NK-92 treated with Interleukin-12 subunit alpha and Interleukin-12 subunit beta, amount 100 ng/mL, for 24 hours (cell line): Measurements from ENCODE around the gene GPR61.

ENCODE experiments used
- DNase-seq: peaks from one replicate; lab custom pipeline; 2025; lab: John Stamatoyannopoulos, UW

Gene GPR61

DNA sequence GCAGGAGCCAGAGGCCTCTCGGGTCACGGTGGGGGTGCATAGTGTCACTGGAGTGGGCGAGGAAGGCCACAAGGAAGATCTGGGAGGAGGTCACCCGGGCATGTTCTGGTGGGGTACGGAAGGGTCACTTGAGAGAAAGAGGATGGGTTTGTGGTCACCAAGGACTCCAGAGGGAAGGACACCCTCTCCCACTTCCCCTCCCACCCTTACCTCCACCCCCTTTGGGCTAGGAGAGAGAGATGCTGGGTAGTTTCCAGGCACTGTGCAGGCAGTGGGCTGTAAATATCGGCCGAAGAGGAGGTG, 30.8 kb upstream of the GPR61 start:
- no peak for DNase-seq

DNA sequence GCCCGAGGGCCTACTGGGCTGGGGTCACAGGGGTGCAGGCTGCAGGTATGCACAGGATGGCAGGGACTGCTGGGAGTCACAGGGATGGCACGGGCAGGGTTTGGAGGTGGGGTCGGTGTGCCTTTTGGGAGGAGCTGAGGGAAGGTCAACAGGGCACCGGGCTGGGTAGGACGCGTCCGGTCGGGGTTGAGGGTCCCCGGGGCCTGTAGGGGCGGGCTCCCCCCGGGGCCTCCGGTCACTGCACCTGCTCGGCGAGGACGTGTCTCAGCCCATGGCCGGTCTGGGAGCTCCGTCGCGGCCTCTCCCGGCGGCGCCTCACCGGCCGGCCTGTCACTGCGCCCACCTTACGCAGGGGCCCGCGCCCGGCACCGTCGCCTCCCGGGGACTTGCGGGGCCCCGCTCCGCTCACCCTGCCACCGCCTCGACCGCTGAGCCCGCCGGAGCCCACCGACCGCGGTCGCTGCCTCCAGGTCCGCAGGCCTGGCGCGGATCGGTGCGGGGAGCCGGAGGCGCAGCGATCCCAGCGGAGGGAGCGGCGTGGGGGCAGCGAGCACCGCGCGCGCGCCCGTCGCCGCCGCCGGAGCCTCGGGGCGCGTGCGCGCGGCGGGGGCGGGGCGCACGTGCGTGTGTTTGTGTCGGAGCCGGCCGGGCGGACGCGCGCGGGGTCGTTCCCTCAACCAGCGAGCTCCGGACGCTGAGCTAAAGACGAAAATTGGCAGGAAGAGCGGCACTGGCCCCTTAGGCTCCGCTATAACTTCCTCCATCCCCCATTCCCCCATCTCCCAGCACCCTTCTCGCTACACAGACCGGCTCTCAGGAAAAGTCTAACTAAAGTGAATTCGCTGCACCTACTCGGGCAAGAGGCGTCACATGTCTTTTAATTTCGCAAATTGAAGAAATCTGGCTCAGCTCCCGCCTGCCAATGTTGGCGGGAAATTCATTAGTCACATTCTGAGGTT, 30.2 kb upstream of the GPR61 start, which contains the start of gene AMIGO1:
Gene AMIGO1, minus strand, starts transcription at position 552 of the 959 bp plus-strand sequence. CDS start 815 bp downstream, outside the sequence.
- DNase-seq, result no peak

DNA sequence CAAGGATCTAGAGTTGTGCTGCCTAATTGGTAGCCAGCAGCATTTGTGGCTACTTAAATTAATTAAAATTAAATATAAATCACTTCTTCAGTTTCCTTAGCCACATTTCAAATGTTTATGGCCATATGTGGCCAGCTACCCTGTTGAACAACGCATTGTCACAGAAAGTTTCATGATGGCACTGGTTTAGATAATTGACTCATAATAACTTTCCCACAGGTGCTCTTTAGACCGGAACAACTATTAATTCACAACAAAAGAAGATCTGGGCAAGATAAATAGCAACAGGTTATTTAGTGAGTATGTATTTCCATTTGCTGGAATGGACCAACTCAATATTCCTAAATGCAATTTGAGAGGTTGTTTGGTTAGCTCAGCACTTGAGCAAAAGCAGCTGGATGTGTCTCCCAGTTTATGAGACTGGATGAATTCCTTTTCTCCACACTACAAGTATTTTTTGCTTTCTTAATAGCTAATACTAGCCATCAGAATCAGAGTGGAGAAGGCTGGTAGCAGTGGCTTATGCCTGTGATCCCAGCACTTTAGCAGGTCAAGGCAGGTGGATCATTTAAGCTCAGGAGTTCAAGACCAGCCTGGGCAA, 26.5 kb upstream of the GPR61 start:
- no peak for DNase-seq

GRCh38 chr1:109514846-109515245, 24.8 kb upstream of the GPR61 start:
- no peak for DNase-seq

- no peak for DNase-seq
Observed at GRCh38 chr1:109516872-109517271, 22.8 kb upstream of the GPR61 start.

DNA sequence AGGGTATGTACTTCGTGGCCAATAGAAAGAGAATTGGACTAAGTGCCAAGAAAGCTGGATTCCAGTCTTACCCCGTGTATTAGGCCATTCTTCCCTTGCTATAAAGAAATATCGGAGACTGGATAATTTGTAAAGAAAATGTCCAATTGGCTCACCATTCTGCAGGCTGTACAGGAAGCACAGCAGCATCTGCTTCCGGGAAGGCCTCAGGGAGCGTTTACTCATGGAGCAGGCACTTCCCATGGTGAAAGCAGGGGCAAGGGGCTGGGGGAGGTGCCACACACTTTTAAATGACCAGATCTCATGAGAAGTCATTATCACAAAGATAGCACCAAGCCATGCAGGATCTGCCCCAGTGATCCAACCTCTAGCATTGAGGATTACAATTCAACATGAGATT, 22.3 kb upstream of the GPR61 start:
- DNase-seq, result no peak

- DNase-seq, result no peak
Observed at GRCh38 chr1:109521002-109521951, 18.4 kb upstream of the GPR61 start.

DNA sequence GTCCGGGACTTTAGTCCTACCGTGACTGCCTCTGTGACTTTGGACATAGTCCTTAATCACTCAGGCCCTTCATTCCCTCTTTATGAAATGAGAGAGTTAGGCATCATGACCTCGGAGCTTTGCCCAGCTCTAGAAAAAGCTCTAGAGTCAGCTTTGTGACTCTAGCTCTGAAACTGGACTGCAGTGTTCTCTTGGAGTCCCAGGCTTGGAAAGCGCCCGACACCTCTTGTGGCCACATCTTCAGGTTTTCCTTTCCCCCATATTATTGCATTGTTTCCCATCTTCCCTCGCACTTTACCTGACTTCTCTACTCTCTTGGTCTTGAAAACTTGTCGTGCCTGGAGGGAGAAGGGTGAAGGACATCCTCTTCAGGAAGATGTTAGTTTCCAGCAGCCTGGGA, 17.6 kb upstream of the GPR61 start:
- DNase-seq, result no peak

DNA sequence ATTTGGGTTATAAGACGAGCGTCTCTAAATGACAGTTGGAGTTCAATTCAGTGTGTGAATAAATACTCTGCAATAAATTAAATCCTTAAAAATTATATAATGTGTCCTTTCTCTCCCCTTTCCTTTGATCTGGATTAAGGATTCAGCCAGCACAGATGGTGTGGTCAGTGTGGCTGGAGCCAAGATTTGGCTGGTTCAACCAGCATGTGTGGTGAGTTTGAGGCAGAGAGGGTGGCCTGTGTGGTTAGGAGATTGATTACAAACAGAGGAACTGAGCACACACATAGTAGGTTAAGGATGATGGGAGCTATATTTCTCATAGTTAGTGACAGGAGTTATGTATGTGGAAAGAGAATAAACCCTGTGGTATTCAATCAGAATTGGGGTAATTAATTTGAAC, 16.0 kb upstream of the GPR61 start:
- no peak for DNase-seq

- DNase-seq, result no peak
Observed at GRCh38 chr1:109527098-109527811, 12.4 kb upstream of the GPR61 start.

DNA sequence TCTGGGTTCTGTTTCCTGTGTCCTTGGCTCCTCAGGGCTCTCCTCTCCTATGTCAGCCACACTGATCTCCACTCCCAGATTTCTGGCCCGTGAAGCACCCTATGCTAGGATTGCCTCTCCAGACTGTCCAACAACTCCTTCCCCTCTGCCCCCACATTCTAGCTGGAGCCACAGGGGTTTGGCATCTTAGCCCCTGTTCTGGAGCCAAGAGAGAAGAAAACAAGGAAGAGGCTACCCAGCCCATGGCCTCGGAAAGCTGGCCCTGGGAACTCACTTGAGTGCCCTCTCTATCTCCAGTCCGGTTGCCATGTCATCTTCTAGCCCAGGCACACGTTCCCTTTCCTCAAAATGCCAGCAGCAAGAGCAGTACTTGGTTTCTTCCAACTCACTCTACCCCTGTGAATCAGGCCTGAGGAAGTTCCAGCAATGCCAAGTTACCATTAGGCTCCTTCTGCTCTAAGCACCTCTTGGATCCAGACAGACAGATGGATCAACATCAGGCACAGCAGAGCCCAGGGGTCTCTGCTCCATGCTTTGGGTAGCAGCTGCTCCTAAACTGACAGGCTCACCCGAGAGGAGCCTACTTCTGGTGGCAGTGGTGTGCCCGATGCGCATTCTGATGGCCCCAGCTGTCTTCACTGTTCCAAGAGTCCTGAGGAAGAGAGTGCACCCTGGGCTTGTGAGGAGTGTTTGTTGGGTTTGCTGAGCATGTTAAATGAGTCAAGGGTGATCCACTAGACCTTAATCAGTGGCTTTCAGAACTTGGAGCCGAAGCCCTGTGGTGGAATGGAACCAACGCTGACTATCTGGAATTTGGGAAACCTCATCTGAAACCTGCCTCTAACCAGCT, 11.6 kb upstream of the GPR61 start:
- DNase-seq, result no peak

DNA sequence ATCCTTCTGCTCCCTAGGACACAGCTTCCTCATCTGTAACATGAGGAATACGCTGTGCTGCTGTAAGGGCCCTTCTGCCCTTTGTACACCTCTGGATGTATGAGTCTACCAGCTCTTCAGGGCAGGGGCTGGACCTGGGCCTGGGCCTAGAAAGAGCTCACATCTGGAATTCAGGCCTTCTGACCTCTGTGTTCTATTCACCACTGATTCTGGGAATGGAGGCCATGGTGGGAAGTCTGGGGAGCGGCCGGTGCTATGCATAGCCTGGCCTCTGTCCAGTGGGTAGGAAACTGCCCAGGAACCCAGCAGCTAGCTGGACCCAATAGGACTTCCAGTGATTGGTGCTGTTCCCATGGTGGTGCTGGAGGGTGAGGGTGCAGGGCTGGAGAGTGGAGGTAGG, 11.0 kb upstream of the GPR61 start:
- no peak for DNase-seq

GRCh38 chr1:109529881-109530456, 9.7 kb upstream of the GPR61 start:
- DNase-seq, result no peak

DNA sequence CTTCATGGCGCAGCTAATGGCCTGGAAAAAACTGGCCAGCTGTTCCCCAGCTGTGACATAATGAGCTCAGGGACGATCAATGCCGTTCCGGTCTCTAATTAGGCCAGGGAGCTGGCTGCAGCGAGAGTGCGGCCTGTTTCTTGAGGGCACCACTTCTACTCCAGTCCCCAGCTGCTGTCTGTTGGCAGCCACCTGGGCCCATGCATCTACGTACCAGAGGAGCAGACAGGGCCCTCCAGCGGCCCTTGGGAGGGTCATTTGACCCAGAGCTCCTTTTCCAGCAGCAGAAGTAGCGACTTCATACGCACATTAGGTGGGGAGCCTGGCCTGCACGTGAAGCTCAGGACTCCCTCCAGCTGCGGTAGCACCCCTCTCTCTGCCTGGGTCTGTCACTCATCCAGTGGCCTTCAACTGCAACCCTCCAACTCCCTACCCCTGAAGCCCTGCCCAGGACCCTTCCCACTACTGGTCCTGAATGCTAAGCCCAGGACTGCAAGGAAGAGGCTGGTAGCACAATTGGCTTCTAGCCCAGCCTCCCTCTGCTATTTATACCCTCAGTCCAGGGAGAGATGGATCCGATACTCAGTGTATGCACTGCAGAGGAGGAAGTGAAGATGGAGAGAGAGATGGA, 9.1 kb upstream of the GPR61 start:
- no peak for DNase-seq

DNA sequence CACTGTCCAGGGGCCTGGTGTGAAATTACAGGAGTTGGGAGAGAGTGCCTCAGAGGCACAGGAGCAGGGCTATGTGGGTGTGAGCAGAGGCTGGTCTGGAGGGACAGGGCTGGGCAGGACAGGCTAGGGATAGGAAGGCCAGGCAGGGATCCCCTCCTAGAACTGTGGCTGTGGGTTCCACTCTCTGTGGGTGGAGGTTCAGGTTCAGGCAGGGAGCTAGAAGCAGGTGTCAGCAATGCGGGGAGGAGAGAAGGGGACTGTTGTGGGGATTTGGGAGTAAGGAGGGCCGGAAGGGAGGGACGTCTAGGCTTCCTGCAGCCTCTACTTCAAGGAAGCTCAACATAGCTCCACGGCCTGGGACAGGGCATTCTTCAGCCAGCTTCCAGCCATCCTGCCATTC, 8.3 kb upstream of the GPR61 start:
- no peak for DNase-seq

- no peak for DNase-seq
Observed at GRCh38 chr1:109531826-109532364, 7.8 kb upstream of the GPR61 start.

- DNase-seq, result peak; percentile 63
Observed at GRCh38 chr1:109532365-109533136, 7.1 kb upstream of the GPR61 start.

- no peak for DNase-seq
Observed at GRCh38 chr1:109534307-109534858, 5.3 kb upstream of the GPR61 start.

DNA sequence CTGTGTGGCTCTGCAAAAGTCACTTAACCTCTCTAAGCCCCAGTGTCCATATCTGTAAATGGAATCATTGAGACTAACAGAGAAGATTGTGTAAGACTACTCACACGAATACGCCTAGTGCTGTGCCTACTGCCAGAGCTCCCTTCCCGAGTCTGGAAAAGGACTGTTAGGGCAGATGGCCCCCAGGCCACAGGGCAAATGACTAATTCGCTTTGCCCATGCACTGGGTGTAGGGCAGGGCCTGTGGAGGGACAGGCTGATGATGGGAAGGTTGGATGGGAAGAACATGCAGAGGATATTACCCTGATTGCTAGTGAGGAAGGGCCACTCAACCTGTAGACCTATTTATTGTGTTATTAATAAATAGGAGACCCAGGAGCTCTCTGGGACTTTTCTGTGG, 4.2 kb upstream of the GPR61 start:
- no peak for DNase-seq
